ENCODE results near the gene JCHAIN.
"Not testable (repeated sequence)": the region's sequence is repeated elsewhere in the genome, so short reads cannot be mapped to it uniquely, and the experiment has no call there.

The JCHAIN gene

GRCh38 chr4:70666369-70666768 is at the start of gene JCHAIN:
JCHAIN (minus strand) TSS chr4:70666508; CDS start chr4:70666490, 18 bp downstream.
- DNase-seq = no peak

- no peak for DNase-seq
These were observed 48.8 kb upstream of the JCHAIN start for GRCh38 chr4:70715097-70715496.

- DNase-seq = no peak
These were observed 48.0 kb upstream of the JCHAIN start for GRCh38 chr4:70714079-70714887.

- no peak for DNase-seq
These were observed 47.3 kb upstream of the JCHAIN start for GRCh38 chr4:70713453-70714078.

- DNase-seq = no peak
These were observed 46.5 kb upstream of the JCHAIN start for GRCh38 chr4:70712604-70713452.

- no peak for DNase-seq
These were observed 45.8 kb upstream of the JCHAIN start for GRCh38 chr4:70712150-70712549.

- DNase-seq = no peak
These were observed 45.3 kb upstream of the JCHAIN start for GRCh38 chr4:70711599-70711998.

- no peak for DNase-seq
These were observed 43.4 kb upstream of the JCHAIN start for GRCh38 chr4:70709611-70710205.

GRCh38 chr4:70706516-70706915 is 40.2 kb upstream of the JCHAIN start:
- DNase-seq = no peak

- no peak for DNase-seq
These were observed 39.7 kb upstream of the JCHAIN start for GRCh38 chr4:70706044-70706461.

- DNase-seq = no peak
These were observed 39.1 kb upstream of the JCHAIN start for GRCh38 chr4:70705183-70706043.

- no peak for DNase-seq
These were observed 38.5 kb upstream of the JCHAIN start for GRCh38 chr4:70704931-70705182.

GRCh38 chr4:70704215-70704930 is 38.1 kb upstream of the JCHAIN start:
- DNase-seq = no peak

- DNase-seq = peak; percentile 9
These were observed 37.4 kb upstream of the JCHAIN start for GRCh38 chr4:70703619-70704214.

- not testable (repeated sequence) for DNase-seq
These were observed 36.3 kb upstream of the JCHAIN start for GRCh38 chr4:70702592-70702991.

- DNase-seq = no peak
These were observed 35.0 kb upstream of the JCHAIN start for GRCh38 chr4:70701271-70701670.

GRCh38 chr4:70700712-70701111 is 34.4 kb upstream of the JCHAIN start:
- DNase-seq = no peak

GRCh38 chr4:70698435-70698834 is 32.1 kb upstream of the JCHAIN start:
- not testable (repeated sequence) for DNase-seq

- not testable (repeated sequence) for DNase-seq
These were observed 28.3 kb upstream of the JCHAIN start for GRCh38 chr4:70694633-70695032.

GRCh38 chr4:70691661-70692060 is 25.4 kb upstream of the JCHAIN start:
- DNase-seq = no peak

- no peak for DNase-seq
These were observed 22.5 kb upstream of the JCHAIN start for GRCh38 chr4:70688795-70689231.

All from NCI-H2107 (cell line).